Measurements from ENCODE around the gene ERICH2. TPM values are rescaled to one million over a fixed set of nuclear protein-coding genes. Genes with fewer than 3 reads are reported as not detected.
"Not testable (repeated sequence)": the region's sequence is repeated elsewhere in the genome, so short reads cannot be mapped to it uniquely, and the experiment has no call there.

Gene ERICH2
- total and polyA plus RNA-seq, 9 donors, result 0.23 to 3.2 (median 1.3) TPM; not detected in 1

DNA sequence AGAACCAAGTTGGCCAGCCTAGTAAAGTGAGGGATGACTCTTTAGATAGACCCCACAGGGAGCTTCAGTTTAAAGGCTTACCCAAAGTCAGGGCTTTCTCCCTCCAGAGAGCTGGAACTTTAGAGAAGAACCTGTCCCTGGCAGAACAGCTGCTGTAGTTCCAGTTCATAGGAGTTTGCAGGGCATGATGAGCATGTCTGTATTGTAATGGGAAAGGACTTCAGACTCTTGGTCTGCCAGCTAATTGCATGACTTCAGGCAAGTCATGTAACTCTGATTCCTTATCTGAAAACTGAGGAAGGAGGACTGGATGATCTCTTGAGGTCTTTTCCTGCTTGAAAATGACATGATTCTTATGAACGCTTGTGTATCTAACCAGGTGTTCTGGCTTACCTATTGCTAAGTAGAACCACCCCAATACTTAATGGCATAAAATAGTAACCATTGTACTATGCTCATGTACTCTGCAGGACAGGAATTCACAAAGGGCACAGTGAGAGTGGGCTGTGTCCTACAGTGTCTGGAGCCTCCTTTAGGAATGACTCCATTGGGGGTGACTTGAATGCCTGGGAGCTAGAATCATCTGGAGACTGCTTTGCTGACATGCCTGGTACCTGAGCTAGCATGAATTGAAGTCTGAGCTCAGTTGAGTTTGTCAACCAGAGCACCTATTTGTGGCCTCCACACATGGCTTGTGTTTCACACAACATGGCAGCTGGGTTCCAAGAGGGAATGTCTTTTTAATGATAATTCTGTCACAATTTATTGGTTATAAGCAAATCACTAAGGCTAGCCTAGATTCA, 36.2 kb upstream of the ERICH2 start:
- no peaks in the 10 kb centered on the region for H3K27me3 ChIP-seq
- H3K36me3 ChIP-seq, result no peaks in the 10 kb centered on the region
- H3K27ac ChIP-seq, result no peak overlapping the region
- H3K4me3 ChIP-seq, result no peak overlapping the region
- WGBS, 3 donors, result 0 to 47% (median 4%) methylated on average over 1 of the region's 1 CpG
- intact Hi-C loops (cut with DNase I), result no loop called here
- no peaks in the 10 kb centered on the region for H3K4me1 ChIP-seq (ENCODE audit: insufficient read depth)
- no peak for DNase-seq
- H3K9me3 ChIP-seq, result no peaks in the 10 kb centered on the region
- TF ChIP-seq POLR2A (IDR thresholded peaks at IDR 0.05) (no peak), EP300 (IDR thresholded peaks at IDR 0.05) (no peak)
- TF ChIP-seq, protein P1, sequence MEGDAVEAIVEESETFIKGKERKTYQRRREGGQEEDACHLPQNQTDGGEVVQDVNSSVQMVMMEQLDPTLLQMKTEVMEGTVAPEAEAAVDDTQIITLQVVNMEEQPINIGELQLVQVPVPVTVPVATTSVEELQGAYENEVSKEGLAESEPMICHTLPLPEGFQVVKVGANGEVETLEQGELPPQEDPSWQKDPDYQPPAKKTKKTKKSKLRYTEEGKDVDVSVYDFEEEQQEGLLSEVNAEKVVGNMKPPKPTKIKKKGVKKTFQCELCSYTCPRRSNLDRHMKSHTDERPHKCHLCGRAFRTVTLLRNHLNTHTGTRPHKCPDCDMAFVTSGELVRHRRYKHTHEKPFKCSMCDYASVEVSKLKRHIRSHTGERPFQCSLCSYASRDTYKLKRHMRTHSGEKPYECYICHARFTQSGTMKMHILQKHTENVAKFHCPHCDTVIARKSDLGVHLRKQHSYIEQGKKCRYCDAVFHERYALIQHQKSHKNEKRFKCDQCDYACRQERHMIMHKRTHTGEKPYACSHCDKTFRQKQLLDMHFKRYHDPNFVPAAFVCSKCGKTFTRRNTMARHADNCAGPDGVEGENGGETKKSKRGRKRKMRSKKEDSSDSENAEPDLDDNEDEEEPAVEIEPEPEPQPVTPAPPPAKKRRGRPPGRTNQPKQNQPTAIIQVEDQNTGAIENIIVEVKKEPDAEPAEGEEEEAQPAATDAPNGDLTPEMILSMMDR (IDR thresholded peaks at IDR 0.05), result no peak

GRCh38 chr2:170734601-170735000, 35.6 kb upstream of the ERICH2 start:
- not testable (repeated sequence) for H3K4me3 ChIP-seq, H3K27ac ChIP-seq
- WGBS, 3 donors, result 66 to 76% (median 70%) methylated on average over 2 of the region's 2 CpGs

GRCh38 chr2:170736628-170737027, 33.5 kb upstream of the ERICH2 start:
- DNase-seq, result no peak
- H3K4me1 ChIP-seq (ENCODE audit: insufficient read depth), result no peaks in the 10 kb centered on the region
- TF ChIP-seq, protein P1 (IDR thresholded peaks at IDR 0.05), result no peak
- TF ChIP-seq POLR2A (IDR thresholded peaks at IDR 0.05) (no peak), EP300 (IDR thresholded peaks at IDR 0.05) (no peak)
- 5 to 29% (median 6%) methylated on average over 1 of the region's 1 CpG for WGBS, 3 donors
- H3K27ac ChIP-seq, result no peak overlapping the region
- H3K36me3 ChIP-seq, result no peaks in the 10 kb centered on the region
- intact Hi-C loops (cut with DNase I), result no loop called here
- no peaks in the 10 kb centered on the region for H3K9me3 ChIP-seq
- no peak overlapping the region for H3K4me3 ChIP-seq
- H3K27me3 ChIP-seq, result no peaks in the 10 kb centered on the region

More at GRCh38 chr2:170734601-170735000, 35.6 kb upstream of the ERICH2 start:
- intact Hi-C loops (cut with DNase I); H3K9me3 ChIP-seq; H3K36me3 ChIP-seq; H3K4me1 ChIP-seq (ENCODE audit: insufficient read depth); H3K27me3 ChIP-seq; DNase-seq: not testable (repeated sequence)

- no peak overlapping the region for H3K4me3 ChIP-seq
- no peaks in the 10 kb centered on the region for H3K36me3 ChIP-seq
- intact Hi-C loops (cut with DNase I), result no loop called here
- no peak for DNase-seq
- TF ChIP-seq, protein P1 (IDR thresholded peaks at IDR 0.05), result no peak
- TF ChIP-seq EP300 (IDR thresholded peaks at IDR 0.05) (no peak), POLR2A (IDR thresholded peaks at IDR 0.05) (no peak)
- no peaks in the 10 kb centered on the region for H3K27me3 ChIP-seq
- no peaks in the 10 kb centered on the region for H3K9me3 ChIP-seq
- 93 to 97% (median 95%) methylated on average over 2 of the region's 2 CpGs for WGBS, 3 donors
- H3K27ac ChIP-seq, result no peak overlapping the region
- H3K4me1 ChIP-seq (ENCODE audit: insufficient read depth), result no peaks in the 10 kb centered on the region
Observed at GRCh38 chr2:170737406-170737805, 32.8 kb upstream of the ERICH2 start.

DNA sequence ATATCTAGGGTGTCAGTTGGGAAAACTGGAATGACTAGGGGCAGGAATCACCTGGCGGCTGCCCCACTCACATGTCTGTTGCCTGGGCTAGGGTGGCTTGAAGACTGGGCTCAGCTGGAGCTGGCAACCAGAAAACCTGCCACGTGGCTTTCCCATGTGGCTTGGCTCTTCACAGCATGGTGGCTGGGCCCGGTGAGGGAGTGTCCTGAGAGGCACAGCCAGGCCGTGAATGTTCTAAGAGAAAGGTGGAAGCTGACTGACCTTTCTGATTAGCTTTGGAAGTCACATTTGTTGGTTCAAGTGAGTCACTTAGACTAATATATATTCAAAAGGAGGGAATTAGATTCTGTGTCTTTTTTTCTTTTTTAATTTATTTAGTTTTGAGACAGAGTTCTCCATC, 32.4 kb upstream of the ERICH2 start:
- intact Hi-C loops (cut with DNase I), result no loop called here
- Histone ChIP-seq H3K36me3 (no peaks in the 10 kb centered on the region), H3K4me3 (no peak overlapping the region), H3K27me3 (no peaks in the 10 kb centered on the region), H3K4me1 (ENCODE audit: insufficient read depth) (no peaks in the 10 kb centered on the region), H3K27ac (no peak overlapping the region), H3K9me3 (no peaks in the 10 kb centered on the region)
- TF ChIP-seq POLR2A (IDR thresholded peaks at IDR 0.05), result no peak
- TF ChIP-seq, protein P1 (IDR thresholded peaks at IDR 0.05), result no peak
- TF ChIP-seq EP300 (IDR thresholded peaks at IDR 0.05), result no peak
- no peak for DNase-seq
- WGBS, 3 donors, result 87 to 90% (median 89%) methylated on average over 4 of the region's 4 CpGs

All from ovary (tissue), 9 donors.